M059J (cell line): ENCODE results near the gene BBLN. TPM values are rescaled to one million over a fixed set of nuclear protein-coding genes. Genes with fewer than 3 reads are reported as not detected.

Experiments
- DNase-seq: peaks from one replicate; pipeline ENCODE4 v3.0.0-alpha.2; 2012; ENCODE audit warnings: low read depth
- total RNA-seq: library from RNA; depleted of rRNA; stranded (reverse); fragments of >200 nt; shearing (Covaris generic); gene quantifications from 2 replicates; pipeline ENCODE4 v1.2.3, GENCODE V29; 2014

Gene BBLN
- total RNA-seq, 1 experiment from 2014 or later: 289 TPM

- DNase-seq: peak; percentile 74
These were observed 31.5 kb downstream of the BBLN start, which contains the start of gene CIZ1 for GRCh38 chr9:128191406-128192046. CIZ1 (minus strand) TSS chr9:128191572; CDS start chr9:128190857, 715 bp downstream.

- DNase-seq: no peak
These were observed 32.7 kb downstream of the BBLN start for GRCh38 chr9:128192601-128193371.

- DNase-seq: no peak
These were observed 33.5 kb downstream of the BBLN start for GRCh38 chr9:128193469-128194096.

- DNase-seq: no peak
These were observed 41.6 kb downstream of the BBLN start for GRCh38 chr9:128201441-128202369.

DNA sequence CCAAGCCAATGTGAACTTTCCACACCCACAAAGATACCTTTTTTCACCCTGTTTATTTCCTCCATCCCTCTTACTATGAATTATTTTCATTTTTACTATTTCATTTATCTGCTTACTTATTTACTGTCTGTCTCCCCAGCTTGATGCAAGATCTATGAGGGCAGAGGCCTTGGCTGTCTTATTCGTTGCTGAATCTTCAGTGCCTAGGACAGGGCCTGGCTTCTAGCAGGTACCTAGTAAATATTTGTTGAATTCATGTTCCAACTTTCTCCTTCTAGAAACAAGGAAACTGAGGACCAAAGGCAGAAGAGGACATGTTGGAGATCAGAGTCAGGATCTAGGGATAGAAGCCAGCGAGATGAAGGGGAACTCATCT is 42.6 kb downstream of the BBLN start:
- DNase-seq: no peak

DNA sequence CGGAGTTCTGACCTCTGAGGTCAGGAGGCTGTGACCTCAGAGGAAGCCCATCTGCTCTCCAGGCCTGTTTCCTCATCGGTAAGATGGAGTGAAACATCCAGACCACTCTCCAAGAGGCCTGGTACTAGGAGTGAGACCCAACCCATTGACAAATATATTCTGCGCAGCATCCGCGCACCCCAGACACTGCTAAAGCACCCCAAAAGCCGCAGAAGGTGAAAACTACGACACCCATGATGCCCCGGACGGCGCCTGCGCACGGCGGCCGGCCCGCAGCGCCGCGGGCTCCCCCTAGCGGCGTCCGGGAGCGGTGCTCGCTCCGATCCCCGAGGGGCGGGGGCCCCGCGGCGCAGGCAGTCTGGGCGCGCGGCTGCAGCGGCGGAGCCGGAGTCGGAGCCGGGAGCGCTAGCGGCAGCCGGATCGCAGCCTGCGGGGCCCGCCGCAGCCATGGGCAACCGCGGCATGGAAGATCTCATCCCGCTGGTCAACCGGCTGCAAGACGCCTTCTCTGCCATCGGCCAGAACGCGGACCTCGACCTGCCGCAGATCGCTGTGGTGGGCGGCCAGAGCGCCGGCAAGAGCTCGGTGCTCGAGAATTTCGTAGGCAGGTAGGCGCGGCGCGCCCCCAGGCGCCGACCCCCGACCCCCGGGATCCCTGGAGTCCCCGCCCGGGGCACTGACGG is 43.1 kb downstream of the BBLN start, which contains the start of gene DNM1:
DNM1 (plus strand) TSS at position 356 of the 683 bp plus-strand sequence; CDS start at position 448, 92 bp downstream.
- peak; percentile 67 for DNase-seq

DNA sequence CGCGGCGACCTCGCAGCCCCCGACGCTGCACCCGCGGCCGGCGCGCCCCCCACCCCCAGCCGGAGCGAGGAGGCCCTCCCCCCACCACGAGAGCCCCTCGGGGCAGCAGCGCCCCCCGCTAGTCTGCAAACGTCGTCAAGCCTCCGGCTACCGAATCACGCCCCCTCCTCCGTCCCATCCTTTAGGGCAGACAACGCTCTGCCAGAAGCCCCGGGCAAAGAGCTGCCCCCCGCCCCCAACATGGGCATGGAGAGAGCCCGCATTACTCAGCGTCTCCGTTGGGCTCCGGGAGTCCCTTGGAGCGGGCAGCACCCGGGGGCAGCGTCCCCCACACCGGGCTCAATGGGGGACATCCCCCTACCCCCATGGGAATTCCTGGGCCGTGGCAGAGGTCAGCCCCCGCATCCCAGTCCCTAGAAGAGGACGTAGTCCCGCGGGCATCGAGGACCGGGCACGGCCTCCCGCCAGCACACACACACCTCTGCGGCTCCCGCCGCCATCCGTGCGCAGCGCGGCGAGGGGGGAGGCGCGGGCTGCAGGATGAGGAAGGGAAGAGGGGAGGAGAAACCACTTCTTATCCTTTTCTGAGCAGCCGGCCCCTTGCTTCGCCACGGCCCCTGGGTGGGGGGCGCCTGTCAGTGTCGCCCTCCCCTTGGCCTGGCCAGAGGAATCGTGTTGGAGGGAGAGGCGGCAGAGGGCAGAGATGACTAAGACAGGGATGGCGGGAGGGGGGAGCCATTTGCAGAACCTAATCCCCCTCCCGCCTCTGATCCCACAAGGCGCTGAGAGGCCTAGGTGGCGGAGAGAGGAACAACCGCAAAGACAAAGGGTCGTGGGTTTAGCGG is 43.9 kb downstream of the BBLN start:
- peak; percentile 73 for DNase-seq

GRCh38 chr9:128204858-128205257 is 44.8 kb downstream of the BBLN start:
- no peak for DNase-seq

- DNase-seq: no peak
These were observed 45.4 kb downstream of the BBLN start for GRCh38 chr9:128205296-128205944.

DNA sequence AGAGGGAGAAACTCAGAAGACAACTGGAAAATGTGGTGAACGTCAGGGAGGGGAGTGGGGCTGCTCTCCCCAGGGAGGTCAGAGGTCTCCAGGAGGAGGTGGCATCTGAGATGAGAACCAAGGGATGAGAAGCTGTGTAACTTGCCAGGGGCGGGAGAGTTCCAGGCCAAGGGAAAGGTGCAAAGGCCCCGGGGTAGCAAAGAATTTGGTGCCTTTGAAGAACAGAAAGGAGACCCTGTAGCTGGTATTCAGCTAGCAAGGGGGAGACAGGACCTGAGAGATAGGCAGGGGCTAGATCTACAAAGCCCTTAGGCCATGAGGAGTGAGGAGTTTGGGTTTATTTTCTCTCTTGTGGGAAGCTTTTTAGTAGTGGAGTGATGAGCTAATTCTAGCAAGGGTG is 46.4 kb downstream of the BBLN start:
- DNase-seq: no peak

GRCh38 chr9:128206916-128207910 is 47.1 kb downstream of the BBLN start:
- DNase-seq: no peak

DNA sequence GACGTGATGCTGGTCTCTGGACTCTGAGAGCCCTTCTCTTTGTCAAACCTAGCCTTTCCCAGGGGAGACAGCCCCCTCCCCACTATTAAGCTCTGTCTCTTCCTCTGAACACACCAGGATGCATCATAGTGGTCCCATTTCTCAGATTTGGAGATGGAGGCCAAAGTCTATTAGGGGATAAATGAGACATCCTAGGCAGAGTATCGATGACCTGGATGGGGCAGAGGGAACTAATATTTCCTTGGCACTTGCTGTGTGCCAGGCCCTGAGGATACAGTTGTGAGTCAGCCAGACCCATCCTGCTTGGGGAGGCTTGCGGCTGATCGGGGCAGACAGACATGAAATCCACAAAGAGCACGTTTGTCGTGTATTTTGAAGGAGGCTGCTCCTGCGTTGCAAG is 48.3 kb downstream of the BBLN start:
- no peak for DNase-seq

GRCh38 chr9:128208946-128209669 is 49.0 kb downstream of the BBLN start:
- DNase-seq: no peak

- no peak for DNase-seq
These were observed 51.3 kb downstream of the BBLN start for GRCh38 chr9:128211186-128211980.

DNA sequence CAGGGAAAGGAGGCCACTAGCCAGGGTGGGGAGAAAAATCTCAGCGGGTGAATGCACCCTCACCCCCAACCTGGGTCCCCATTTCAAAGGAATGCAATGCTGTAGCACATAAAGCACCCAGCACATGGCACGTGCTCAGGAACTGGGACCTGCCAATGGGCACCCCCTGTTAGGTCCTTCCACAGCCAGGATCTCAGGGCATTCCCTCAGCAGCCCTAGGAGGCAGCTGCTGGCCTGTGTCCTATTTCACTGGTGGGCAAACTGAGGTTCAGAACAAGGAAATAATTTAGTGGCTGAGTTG is 51.9 kb downstream of the BBLN start:
- DNase-seq: no peak
